Measurements from ENCODE around the gene USP47.

Gene USP47

GRCh38 chr11:11842421-11843008 lies 743 bp downstream of the USP47 start:
- Mint-ChIP-seq H3K4me3 (no peak overlapping the region), H3K36me3 (ENCODE audit: insufficient read depth) (peaks cover 7% of the 10 kb centered on the region), H3K4me1 (no peaks in the 10 kb centered on the region), H3K9me3 (no peaks in the 10 kb centered on the region), H3K27me3 (peaks cover 15% of the 10 kb centered on the region), H3K27ac (ENCODE audit: low read depth) (no peak overlapping the region)
- peak; percentile 41 to 57 for DNase-seq (ENCODE audit: low spot score in 2 of 2)
- ATAC-seq (replicated peaks; ENCODE audit: extremely low read depth, poor library complexity, severe bottlenecking) = peak; percentile 80

- no peak for ATAC-seq (replicated peaks; ENCODE audit: extremely low read depth, poor library complexity, severe bottlenecking)
- Mint-ChIP-seq H3K36me3 (ENCODE audit: insufficient read depth) (peaks cover 5% of the 10 kb centered on the region), H3K4me3 (no peak overlapping the region), H3K27me3 (peaks cover 12% of the 10 kb centered on the region), H3K27ac (ENCODE audit: low read depth) (no peak overlapping the region), H3K9me3 (no peaks in the 10 kb centered on the region), H3K4me1 (no peaks in the 10 kb centered on the region)
- no peak for DNase-seq (ENCODE audit: low spot score in 2 of 2)
These were observed 1.4 kb downstream of the USP47 start for GRCh38 chr11:11843211-11843621.

DNA sequence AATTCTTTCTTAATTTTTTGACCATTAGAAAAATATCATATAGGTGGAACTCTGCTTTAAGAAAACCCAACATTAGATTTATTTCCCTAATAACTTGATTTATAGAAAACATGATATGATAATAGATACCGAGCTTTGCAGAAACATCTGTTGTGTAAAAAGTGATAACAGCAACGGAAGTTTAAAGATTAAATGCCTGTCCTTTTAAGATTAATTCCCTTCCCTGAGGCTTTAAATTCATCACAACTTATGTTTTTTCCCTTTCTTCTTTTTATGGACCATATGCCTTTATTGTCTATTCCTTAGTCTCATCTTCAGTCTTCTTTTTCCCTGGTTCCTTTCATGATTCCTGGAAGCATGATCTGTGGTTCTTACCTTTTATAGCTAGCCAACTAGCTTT lies 1.9 kb downstream of the USP47 start:
- no peak for DNase-seq (ENCODE audit: low spot score in 2 of 2)
- Mint-ChIP-seq H3K4me3 (no peak overlapping the region), H3K9me3 (no peaks in the 10 kb centered on the region), H3K36me3 (ENCODE audit: insufficient read depth) (peaks cover 5% of the 10 kb centered on the region), H3K27ac (ENCODE audit: low read depth) (no peak overlapping the region), H3K4me1 (peaks cover 1% of the 10 kb centered on the region), H3K27me3 (peaks cover 7% of the 10 kb centered on the region)
- no peak for ATAC-seq (replicated peaks; ENCODE audit: extremely low read depth, poor library complexity, severe bottlenecking)

DNA sequence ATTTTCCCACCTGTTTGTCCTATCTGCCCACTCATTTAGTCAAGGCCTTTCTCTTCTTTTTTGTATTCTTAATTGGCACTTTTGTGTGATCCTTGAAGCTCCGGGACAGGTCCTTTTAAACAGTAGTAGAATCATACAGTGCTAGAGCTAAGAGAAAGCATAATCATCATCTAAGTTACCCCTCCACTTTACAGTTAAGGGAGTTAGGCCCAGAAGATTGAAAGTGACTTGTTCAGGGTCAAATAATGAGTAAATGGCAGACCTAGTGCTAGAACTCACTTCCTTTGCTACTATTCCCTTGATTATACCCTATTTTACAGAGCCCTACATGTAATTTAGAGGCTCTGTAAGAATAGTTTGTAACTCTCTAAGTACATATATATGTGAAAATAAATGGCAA lies 2.5 kb downstream of the USP47 start:
- Mint-ChIP-seq H3K27me3 (peaks cover 1% of the 10 kb centered on the region), H3K27ac (ENCODE audit: low read depth) (no peak overlapping the region), H3K4me3 (no peak overlapping the region), H3K9me3 (no peaks in the 10 kb centered on the region), H3K36me3 (ENCODE audit: insufficient read depth) (peaks cover 5% of the 10 kb centered on the region), H3K4me1 (peaks cover 8% of the 10 kb centered on the region)
- ATAC-seq (replicated peaks; ENCODE audit: extremely low read depth, poor library complexity, severe bottlenecking) = no peak
- no peak for DNase-seq (ENCODE audit: low spot score in 2 of 2)

DNA sequence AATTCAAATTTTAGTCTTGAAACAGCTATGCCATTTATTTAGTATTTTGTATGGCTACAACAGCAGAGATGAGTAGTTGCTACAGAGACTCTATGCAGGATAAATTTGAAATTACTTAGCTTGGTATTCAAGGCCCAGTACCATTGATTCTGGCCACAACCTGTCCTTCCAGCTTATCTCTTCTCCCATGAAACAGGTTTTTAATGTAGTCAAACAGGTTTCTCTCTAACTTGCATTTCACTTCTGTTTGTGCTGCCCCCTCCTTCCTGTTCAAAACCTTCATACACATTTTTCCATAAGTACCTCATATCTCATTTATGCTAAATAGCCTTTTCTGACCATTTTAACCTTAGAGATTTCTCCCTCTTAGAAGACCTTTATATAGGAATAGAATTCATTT lies 3.3 kb downstream of the USP47 start:
- Mint-ChIP-seq H3K27me3 (no peaks in the 10 kb centered on the region), H3K9me3 (no peaks in the 10 kb centered on the region), H3K4me3 (no peak overlapping the region), H3K27ac (ENCODE audit: low read depth) (no peak overlapping the region), H3K4me1 (peaks cover 16% of the 10 kb centered on the region), H3K36me3 (ENCODE audit: insufficient read depth) (peaks cover 7% of the 10 kb centered on the region)
- ATAC-seq (replicated peaks; ENCODE audit: extremely low read depth, poor library complexity, severe bottlenecking) (no peak), DNase-seq (ENCODE audit: low spot score in 2 of 2) (no peak)

DNA sequence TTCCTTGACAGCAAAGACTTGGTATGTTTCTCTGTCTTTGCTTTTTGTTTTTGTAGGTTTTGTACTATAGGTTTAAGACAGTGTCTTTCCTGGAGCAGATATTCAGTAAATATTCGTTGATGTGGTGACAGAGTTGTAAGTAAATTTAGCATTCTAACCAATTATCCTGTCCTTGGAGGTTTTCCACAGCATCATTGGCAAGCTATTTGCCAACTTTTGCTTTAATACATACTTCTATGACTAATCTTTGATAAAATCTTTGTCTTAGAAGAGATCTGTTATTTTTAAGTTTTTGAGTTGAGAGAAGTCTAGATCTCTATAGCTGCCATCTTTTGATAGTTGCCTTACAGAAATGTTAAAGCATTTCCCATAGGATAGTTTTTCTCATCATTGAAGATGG lies 3.8 kb downstream of the USP47 start:
- no peak overlapping the region for H3K27ac Mint-ChIP-seq (ENCODE audit: low read depth)
- H3K27me3 Mint-ChIP-seq = no peaks in the 10 kb centered on the region
- H3K4me1 Mint-ChIP-seq = peaks cover 20% of the 10 kb centered on the region
- DNase-seq (ENCODE audit: low spot score in 2 of 2) = no peak
- peaks cover 7% of the 10 kb centered on the region for H3K36me3 Mint-ChIP-seq (ENCODE audit: insufficient read depth)
- no peak for ATAC-seq (replicated peaks; ENCODE audit: extremely low read depth, poor library complexity, severe bottlenecking)
- H3K9me3 Mint-ChIP-seq = no peaks in the 10 kb centered on the region
- H3K4me3 Mint-ChIP-seq = no peak overlapping the region

DNA sequence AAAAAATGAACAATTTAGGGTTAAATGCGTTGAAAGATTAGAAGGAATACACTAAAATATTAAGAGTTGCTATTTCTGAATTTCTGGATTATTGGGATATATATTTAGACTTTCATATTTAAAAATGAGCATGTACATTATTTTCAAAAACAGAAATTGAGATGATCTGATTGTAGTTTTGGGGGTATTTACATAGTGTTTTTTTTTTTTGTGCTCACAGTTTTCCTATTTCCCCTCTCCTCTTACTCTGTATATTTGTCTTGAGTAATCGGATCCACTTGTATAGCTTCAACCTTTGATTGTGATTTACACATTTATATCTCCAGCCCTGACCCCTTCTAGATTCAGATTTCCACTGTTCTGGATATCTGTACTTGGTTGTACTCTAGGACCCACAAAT lies 5.3 kb downstream of the USP47 start:
- H3K27ac Mint-ChIP-seq (ENCODE audit: low read depth) = no peak overlapping the region
- no peak for ATAC-seq (replicated peaks; ENCODE audit: extremely low read depth, poor library complexity, severe bottlenecking)
- H3K9me3 Mint-ChIP-seq = no peaks in the 10 kb centered on the region
- peaks cover 31% of the 10 kb centered on the region for H3K4me1 Mint-ChIP-seq
- no peaks in the 10 kb centered on the region for H3K27me3 Mint-ChIP-seq
- no peak overlapping the region for H3K4me3 Mint-ChIP-seq
- DNase-seq (ENCODE audit: low spot score in 2 of 2) = no peak
- peaks cover 5% of the 10 kb centered on the region for H3K36me3 Mint-ChIP-seq (ENCODE audit: insufficient read depth)

- peak in 1 of 2 donors; percentile 48 for DNase-seq (ENCODE audit: low spot score in 2 of 2)
- ATAC-seq (replicated peaks; ENCODE audit: extremely low read depth, poor library complexity, severe bottlenecking) = peak; percentile 87
- Mint-ChIP-seq H3K4me3 (no peak overlapping the region), H3K27ac (ENCODE audit: low read depth) (no peak overlapping the region), H3K4me1 (peaks cover 46% of the 10 kb centered on the region), H3K36me3 (ENCODE audit: insufficient read depth) (peaks cover 5% of the 10 kb centered on the region), H3K9me3 (no peaks in the 10 kb centered on the region), H3K27me3 (no peaks in the 10 kb centered on the region)
These were observed 7.3 kb downstream of the USP47 start for GRCh38 chr11:11848891-11849746.

- no peak for ATAC-seq (replicated peaks; ENCODE audit: extremely low read depth, poor library complexity, severe bottlenecking)
- no peaks in the 10 kb centered on the region for H3K9me3 Mint-ChIP-seq
- no peak for DNase-seq (ENCODE audit: low spot score in 2 of 2)
- H3K27ac Mint-ChIP-seq (ENCODE audit: low read depth) = no peak overlapping the region
- H3K4me3 Mint-ChIP-seq = no peak overlapping the region
- H3K27me3 Mint-ChIP-seq = no peaks in the 10 kb centered on the region
- H3K36me3 Mint-ChIP-seq (ENCODE audit: insufficient read depth) = peaks cover 6% of the 10 kb centered on the region
- peaks cover 49% of the 10 kb centered on the region for H3K4me1 Mint-ChIP-seq
These were observed 8.9 kb downstream of the USP47 start for GRCh38 chr11:11850668-11851067.

- Mint-ChIP-seq H3K27ac (ENCODE audit: low read depth) (no peak overlapping the region), H3K36me3 (ENCODE audit: insufficient read depth) (peaks cover 4% of the 10 kb centered on the region), H3K4me3 (peak overlapping the region; percentile 25), H3K27me3 (no peaks in the 10 kb centered on the region), H3K4me1 (peaks cover 58% of the 10 kb centered on the region), H3K9me3 (no peaks in the 10 kb centered on the region)
- DNase-seq (ENCODE audit: low spot score in 2 of 2) (no peak), ATAC-seq (replicated peaks; ENCODE audit: extremely low read depth, poor library complexity, severe bottlenecking) (peak; percentile 67)
These were observed 14.9 kb downstream of the USP47 start for GRCh38 chr11:11856638-11857037.

- H3K9me3 Mint-ChIP-seq = no peaks in the 10 kb centered on the region
- no peak overlapping the region for H3K27ac Mint-ChIP-seq (ENCODE audit: low read depth)
- ATAC-seq (replicated peaks; ENCODE audit: extremely low read depth, poor library complexity, severe bottlenecking) (peak; percentile 38), DNase-seq (ENCODE audit: low spot score in 2 of 2) (no peak)
- peak overlapping the region; percentile 21 for H3K4me3 Mint-ChIP-seq
- H3K4me1 Mint-ChIP-seq = peaks cover 49% of the 10 kb centered on the region
- H3K36me3 Mint-ChIP-seq (ENCODE audit: insufficient read depth) = peaks cover 4% of the 10 kb centered on the region
- H3K27me3 Mint-ChIP-seq = no peaks in the 10 kb centered on the region
These were observed 16.0 kb downstream of the USP47 start for GRCh38 chr11:11857769-11858168.

DNA sequence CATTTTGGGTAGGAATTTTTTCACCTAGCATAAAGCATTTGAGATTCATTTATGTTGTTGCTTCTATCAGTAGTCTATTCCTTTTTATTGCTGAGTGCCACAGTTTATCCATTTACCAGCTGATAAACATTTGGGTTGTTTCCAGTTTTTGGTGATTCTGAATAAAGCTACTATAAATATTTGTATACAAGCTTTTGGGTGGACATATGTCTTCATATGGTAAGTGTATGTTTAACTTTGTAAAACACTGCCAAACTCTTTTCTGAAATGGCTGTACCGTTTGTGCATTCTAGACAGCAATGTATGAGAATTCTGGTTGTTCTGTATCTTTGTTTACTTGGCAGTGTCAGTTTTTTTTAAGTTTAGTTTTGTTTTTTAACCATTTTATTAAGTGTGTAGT lies 16.9 kb downstream of the USP47 start:
- Mint-ChIP-seq H3K9me3 (no peaks in the 10 kb centered on the region), H3K4me1 (peaks cover 40% of the 10 kb centered on the region), H3K27ac (ENCODE audit: low read depth) (no peak overlapping the region), H3K4me3 (peak overlapping the region; percentile 21), H3K36me3 (ENCODE audit: insufficient read depth) (peaks cover 4% of the 10 kb centered on the region), H3K27me3 (no peaks in the 10 kb centered on the region)
- DNase-seq (ENCODE audit: low spot score in 2 of 2) (no peak), ATAC-seq (replicated peaks; ENCODE audit: extremely low read depth, poor library complexity, severe bottlenecking) (no peak)
